Tibial nerve (tissue), 4 donors: Measurements from ENCODE around the gene FYB1. TPM values are rescaled to one million over a fixed set of nuclear protein-coding genes. Genes with fewer than 3 reads are reported as not detected.
"Not testable (repeated sequence)": the region's sequence is repeated elsewhere in the genome, so short reads cannot be mapped to it uniquely, and the experiment has no call there.

Source experiments
- DNase-seq, 2 donors: peaks; one replicate each; pipeline ENCODE4 v3.0.0-alpha.2; 2019; ENCODE audit warnings: low spot score in 2 of 2
- H3K27ac ChIP-seq, 4 donors: fragments of 200-600 bp; sonication (generic) in 3 of 4; one replicate each; pipeline ENCODE4 v1.5.1; 2017 to 2019; ENCODE audit warnings: mild to moderate bottlenecking in 1 of 4
- H3K27me3 ChIP-seq, 2 donors: fragments of 200-600 bp; sonication (generic) in 1 of 2; one replicate each; pipeline versions ENCODE4 v1.5.1 to v1.6.0; 2017 to 2019
- H3K36me3 ChIP-seq, 3 donors: fragments of 200-600 bp; sonication (generic); one replicate each; pipeline ENCODE4 v1.5.1; 2018 to 2019
- H3K4me1 ChIP-seq, 4 donors: fragments of 200-600 bp; sonication (generic) in 3 of 4; one replicate each; pipeline ENCODE4 v1.5.1; 2017 to 2019
- H3K4me3 ChIP-seq, 4 donors: fragments of 200-600 bp; sonication (generic) in 3 of 4; one replicate each; pipeline ENCODE4 v1.5.1; 2017 to 2019; ENCODE audit warnings: mild to moderate bottlenecking in 1 of 4, moderate library complexity in 1 of 4
- H3K9me3 ChIP-seq, 4 donors: fragments of 200-600 bp; sonication (generic) in 3 of 4; one replicate each; pipeline ENCODE4 v1.5.1; 2017 to 2019
- CTCF ChIP-seq, 5 experiments: fragments of 200-600 bp in 3 of 5; fragments of 450-650 bp in 2 of 5; sonication (generic) in 3 of 5; IDR thresholded peaks; one replicate each; pipeline ENCODE4 v1.5.1; 2016 to 2019; ENCODE audit warnings: antibody characterized with exemption in 5 of 5, mild to moderate bottlenecking in 3 of 5, moderate library complexity in 2 of 5
- EP300 ChIP-seq, 2 donors: sonication (generic); formaldehyde crosslinking; IDR thresholded peaks; one replicate each; pipeline ENCODE4 v1.6.1; 2017; ENCODE audit warnings: antibody characterized with exemption in 2 of 2, mild to moderate bottlenecking in 1 of 2
- POLR2A ChIP-seq, 2 donors: fragments of 450-650 bp; IDR thresholded peaks; one replicate each; pipeline ENCODE4 v1.6.1; 2017; ENCODE audit warnings: antibody characterized with exemption in 2 of 2, mild to moderate bottlenecking in 2 of 2, moderate library complexity in 2 of 2
- WGBS, 2 donors: methylation state at CpG; one replicate each; pipeline ENCODE4 v1.1.5; 2018; 5-methylcytosine and 5-hydroxymethylcytosine counted together
- total RNA-seq, 4 donors: library from RNA; depleted of rRNA; stranded (reverse); fragments of >200 nt; gene quantifications; one replicate each; pipeline ENCODE4 v1.1.0, GENCODE V29; 2016

The FYB1 gene
- total RNA-seq, 4 donors from 2014 or later, result 6.7 to 25.1 (median 16.3) TPM

GRCh38 chr5:39226558-39226957 lies 7.2 kb upstream of the FYB1 start:
- DNase-seq, result no peak
- no peaks in the 10 kb centered on the region for H3K36me3 ChIP-seq
- no peak overlapping the region for H3K4me3 ChIP-seq
- TF ChIP-seq CTCF (IDR thresholded peaks at IDR 0.05) (no peak), POLR2A (IDR thresholded peaks at IDR 0.05) (no peak), EP300 (IDR thresholded peaks at IDR 0.05) (no peak)
- H3K27me3 ChIP-seq, result no peaks in the 10 kb centered on the region
- H3K4me1 ChIP-seq, result no peaks in the 10 kb centered on the region
- no peak overlapping the region for H3K27ac ChIP-seq
- no peaks in the 10 kb centered on the region for H3K9me3 ChIP-seq
- 93 to 96% methylated on average over 1 of the region's 1 CpG for WGBS, 2 donors

GRCh38 chr5:39226100-39226451 lies 6.7 kb upstream of the FYB1 start:
- no peaks in the 10 kb centered on the region for H3K27me3 ChIP-seq
- H3K36me3 ChIP-seq, result no peaks in the 10 kb centered on the region
- H3K4me1 ChIP-seq, result no peaks in the 10 kb centered on the region
- no peak overlapping the region for H3K27ac ChIP-seq
- DNase-seq, result no peak
- H3K9me3 ChIP-seq, result no peaks in the 10 kb centered on the region
- 85 to 93% methylated on average over 3 of the region's 3 CpGs for WGBS, 2 donors
- no peak for TF ChIP-seq CTCF (IDR thresholded peaks at IDR 0.05)
- no peak for TF ChIP-seq EP300 (IDR thresholded peaks at IDR 0.05)
- TF ChIP-seq POLR2A (IDR thresholded peaks at IDR 0.05), result no peak
- H3K4me3 ChIP-seq, result no peak overlapping the region

GRCh38 chr5:39225405-39226099 lies 6.2 kb upstream of the FYB1 start:
- TF ChIP-seq POLR2A (IDR thresholded peaks at IDR 0.05) (no peak), EP300 (IDR thresholded peaks at IDR 0.05) (no peak)
- DNase-seq, result no peak
- 83 to 84% methylated on average over 2 of the region's 2 CpGs for WGBS, 2 donors

GRCh38 chr5:39224196-39224761 lies 4.9 kb upstream of the FYB1 start:
- no peak for DNase-seq
- Histone ChIP-seq H3K36me3 (no peaks in the 10 kb centered on the region), H3K27me3 (no peaks in the 10 kb centered on the region), H3K9me3 (no peaks in the 10 kb centered on the region), H3K27ac (no peak overlapping the region), H3K4me1 (peaks cover 0 to 4% (median 0%) of the 10 kb centered on the region in 4 donors), H3K4me3 (no peak overlapping the region)
- WGBS, 2 donors, result 51 to 53% methylated on average over 5 of the region's 5 CpGs
- TF ChIP-seq POLR2A (IDR thresholded peaks at IDR 0.05) (no peak), EP300 (IDR thresholded peaks at IDR 0.05) (peak in 1 of 2 donors; percentile 9), CTCF (IDR thresholded peaks at IDR 0.05) (no peak)

More at GRCh38 chr5:39225405-39226099, 6.2 kb upstream of the FYB1 start:
- H3K27me3 ChIP-seq, result no peaks in the 10 kb centered on the region
- no peak overlapping the region for H3K4me3 ChIP-seq
- no peaks in the 10 kb centered on the region for H3K36me3 ChIP-seq
- H3K9me3 ChIP-seq, result no peaks in the 10 kb centered on the region
- no peak overlapping the region for H3K27ac ChIP-seq
- no peaks in the 10 kb centered on the region for H3K4me1 ChIP-seq

GRCh38 chr5:39223565-39224156 lies 4.3 kb upstream of the FYB1 start:
- no peak overlapping the region for H3K27ac ChIP-seq
- no peak for DNase-seq
- H3K36me3 ChIP-seq, result no peaks in the 10 kb centered on the region
- TF ChIP-seq POLR2A (IDR thresholded peaks at IDR 0.05) (no peak), EP300 (IDR thresholded peaks at IDR 0.05) (no peak), CTCF (IDR thresholded peaks at IDR 0.05) (no peak)
- H3K27me3 ChIP-seq, result no peaks in the 10 kb centered on the region
- H3K4me1 ChIP-seq, result peaks cover 0 to 6% (median under 1%) of the 10 kb centered on the region in 4 donors
- H3K9me3 ChIP-seq, result no peaks in the 10 kb centered on the region
- 72 to 80% methylated on average over 3 of the region's 3 CpGs for WGBS, 2 donors
- no peak overlapping the region for H3K4me3 ChIP-seq

- not testable (repeated sequence) for H3K36me3 ChIP-seq, H3K4me3 ChIP-seq, H3K27me3 ChIP-seq, H3K9me3 ChIP-seq, H3K27ac ChIP-seq, DNase-seq
- peaks cover 0 to 16% (median 2%) of the 10 kb centered on the region in 4 donors for H3K4me1 ChIP-seq
- 95 to 97% methylated on average over 5 of the region's 5 CpGs for WGBS, 2 donors
These were observed 2.3 kb upstream of the FYB1 start for GRCh38 chr5:39221671-39222070.
